OCI-LY3 (cell line): ENCODE results near the gene NIPAL3.

Source experiments
- EZH2phosphoT487 ChIP-seq: fragments of 200-600 bp; shearing (Covaris generic); IDR thresholded peaks from 2 replicates; pipeline ENCODE4 v1.6.1; 2018; ENCODE audit warnings: antibody characterized with exemption, mixed run types, low read depth
- TF ChIP-seq, protein P1 (sequence below): fragments of 200-600, 300-600 bp; sonication (generic); IDR thresholded peaks from 2 replicates; pipeline ENCODE4 v1.5.1; 2014; ENCODE audit warnings: antibody characterized with exemption, low read length, low read depth

DNA sequence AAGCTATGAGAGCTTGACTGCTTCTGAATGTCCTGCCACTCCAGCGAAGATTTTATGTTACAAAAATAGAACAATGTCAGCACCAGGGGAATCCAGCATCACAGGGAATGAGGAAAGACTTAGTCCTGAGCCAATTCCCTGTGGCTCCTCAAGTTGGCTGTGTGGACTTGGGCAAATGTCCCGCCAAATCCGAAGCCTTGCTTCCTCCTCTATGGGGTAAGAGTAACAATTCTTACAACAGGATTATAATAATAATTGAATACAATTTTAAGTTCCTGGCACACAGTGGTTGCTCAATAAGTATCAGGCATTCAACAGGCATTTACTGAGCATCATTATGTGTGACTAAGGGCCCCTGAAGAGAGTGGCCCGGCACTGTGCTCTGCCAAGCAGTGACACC lies 46.4 kb upstream of the NIPAL3 start:
- TF ChIP-seq, protein P1, sequence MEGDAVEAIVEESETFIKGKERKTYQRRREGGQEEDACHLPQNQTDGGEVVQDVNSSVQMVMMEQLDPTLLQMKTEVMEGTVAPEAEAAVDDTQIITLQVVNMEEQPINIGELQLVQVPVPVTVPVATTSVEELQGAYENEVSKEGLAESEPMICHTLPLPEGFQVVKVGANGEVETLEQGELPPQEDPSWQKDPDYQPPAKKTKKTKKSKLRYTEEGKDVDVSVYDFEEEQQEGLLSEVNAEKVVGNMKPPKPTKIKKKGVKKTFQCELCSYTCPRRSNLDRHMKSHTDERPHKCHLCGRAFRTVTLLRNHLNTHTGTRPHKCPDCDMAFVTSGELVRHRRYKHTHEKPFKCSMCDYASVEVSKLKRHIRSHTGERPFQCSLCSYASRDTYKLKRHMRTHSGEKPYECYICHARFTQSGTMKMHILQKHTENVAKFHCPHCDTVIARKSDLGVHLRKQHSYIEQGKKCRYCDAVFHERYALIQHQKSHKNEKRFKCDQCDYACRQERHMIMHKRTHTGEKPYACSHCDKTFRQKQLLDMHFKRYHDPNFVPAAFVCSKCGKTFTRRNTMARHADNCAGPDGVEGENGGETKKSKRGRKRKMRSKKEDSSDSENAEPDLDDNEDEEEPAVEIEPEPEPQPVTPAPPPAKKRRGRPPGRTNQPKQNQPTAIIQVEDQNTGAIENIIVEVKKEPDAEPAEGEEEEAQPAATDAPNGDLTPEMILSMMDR, result no peak
- no peak for TF ChIP-seq EZH2phosphoT487
